ENCODE data around the gene KCNJ15. TPM values are rescaled to one million over a fixed set of nuclear protein-coding genes. Genes with fewer than 3 reads are reported as not detected.

The KCNJ15 gene
- total and polyA plus RNA-seq, 2 of the 13 experiments (the other 11 are each of a cell fraction or from before 2014, with no cell fraction given) = not detected

DNA sequence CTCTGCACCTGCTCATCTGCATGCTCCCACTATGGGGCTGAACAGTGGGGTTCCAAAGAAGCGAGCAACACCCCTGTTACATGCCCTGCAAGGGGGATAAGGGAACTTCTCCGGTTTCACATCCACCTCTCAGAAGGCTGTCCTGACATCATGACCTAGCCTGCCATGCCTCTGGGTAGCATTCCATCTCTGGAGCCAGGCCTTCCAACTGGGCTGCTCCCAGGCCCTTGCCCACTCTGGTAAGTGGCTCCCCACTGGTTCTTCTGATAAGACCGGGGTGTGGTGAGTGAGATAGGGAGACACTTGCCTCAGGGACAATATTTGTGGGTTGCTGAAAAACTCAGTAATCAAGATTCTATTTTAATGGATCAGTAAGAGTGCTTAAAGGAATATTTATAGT lies 57.8 kb downstream of the KCNJ15 start:
- no peak for ATAC-seq
- no peak for FAIRE-seq
- intact Hi-C loops (cut with micrococcal nuclease; ENCODE audit: unreplicated experiment) = no loop called here
- Histone ChIP-seq H3K9me3 (ENCODE audit: low read length) (no peaks in the 10 kb centered on the region), H3K4me3 (replicated peaks in 1 of 3; ENCODE audit: insufficient read depth in 1 of 3, low read depth in 2 of 3, low read length in 3 of 3) (no peak overlapping the region), H2AFZ (ENCODE audit: low read length) (no peak overlapping the region), H4K20me1 (ENCODE audit: insufficient read depth, low read length) (no peaks in the 10 kb centered on the region), H3K9ac (ENCODE audit: insufficient read depth, low read depth, low read length) (no peak overlapping the region), H3K36me3 (replicated peaks in 1 of 2; ENCODE audit: control insufficient read depth in 1 of 2, insufficient read depth in 2 of 2, low read length in 2 of 2) (no peaks in the 10 kb centered on the region), H3K4me1 (ENCODE audit: insufficient read depth, low read length) (no peaks in the 10 kb centered on the region; the same call in 1 of the 2 replicates), H3K79me2 (ENCODE audit: insufficient read depth, low read length) (no peaks in the 10 kb centered on the region), H3K27me3 (ENCODE audit: control insufficient read depth in 1 of 2, insufficient read depth in 2 of 2, low read length in 2 of 2) (no peaks in the 10 kb centered on the region), H3K27ac (ENCODE audit: extremely low read length, insufficient read depth, low read length) (no peak overlapping the region), H3K4me2 (ENCODE audit: low read depth, low read length) (no peak overlapping the region)
- BruUV-seq (replicated peaks) = no TSS peak
- TF ChIP-seq U2AF2 (IDR thresholded peaks at IDR 0.05; ENCODE audit: low read depth, low read length) = no peak
- no peak for TF ChIP-seq NONO (IDR thresholded peaks at IDR 0.05)
- no peak for TF ChIP-seq NONO (CRISPR knock-in tag; conservative IDR thresholded peaks at IDR 0.05)
- no peak for TF ChIP-seq ZNF101 (CRISPR knock-in tag; IDR thresholded peaks at IDR 0.05; ENCODE audit: borderline replicate concordance, low read depth)
- POLR2A ChIA-PET = no interaction called here
- no peak for DNase-seq (ENCODE audit: low spot score)
- in situ Hi-C loops (cut with HindIII; ENCODE audit: extremely low pct_ligation_motif_present, low pct_unique_long_range_greater_than_20kb) = no loop called here
- CTCF ChIA-PET (ENCODE audit: low intra/inter-chr PET ratio, low total read pairs) = no interaction called here
- 0% methylated on average over 1 of the region's 3 CpGs for WGBS (ENCODE audit: low lambda C conversion rate)

DNA sequence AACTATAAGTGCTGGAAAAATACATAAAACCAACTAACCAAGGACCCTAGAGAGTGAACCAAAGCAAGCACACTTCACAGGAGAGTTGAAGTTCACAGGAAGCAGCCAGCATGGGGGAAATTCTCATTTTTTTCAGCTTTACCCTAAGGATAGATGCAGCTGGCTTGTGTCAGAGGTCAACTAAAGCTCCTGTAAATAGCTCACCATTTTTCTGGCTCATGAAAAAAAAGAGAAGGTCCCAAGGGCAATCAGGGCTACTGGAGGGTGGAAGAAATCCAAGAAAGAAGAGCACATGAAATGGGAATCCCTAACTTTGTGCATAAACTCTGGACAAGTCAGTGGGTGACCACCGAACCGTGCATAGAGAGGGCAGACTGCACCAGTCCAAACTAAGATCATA lies 58.3 kb downstream of the KCNJ15 start:
- Histone ChIP-seq H3K9me3 (ENCODE audit: low read length) (no peaks in the 10 kb centered on the region), H3K9ac (ENCODE audit: insufficient read depth, low read depth, low read length) (no peak overlapping the region), H3K27ac (ENCODE audit: extremely low read length, insufficient read depth, low read length) (no peak overlapping the region), H3K4me3 (replicated peaks in 1 of 3; ENCODE audit: insufficient read depth in 1 of 3, low read depth in 2 of 3, low read length in 3 of 3) (no peak overlapping the region), H2AFZ (ENCODE audit: low read length) (no peak overlapping the region), H3K4me1 (ENCODE audit: insufficient read depth, low read length) (no peaks in the 10 kb centered on the region; the same call in 1 of the 2 replicates), H4K20me1 (ENCODE audit: insufficient read depth, low read length) (no peaks in the 10 kb centered on the region), H3K36me3 (replicated peaks in 1 of 2; ENCODE audit: control insufficient read depth in 1 of 2, insufficient read depth in 2 of 2, low read length in 2 of 2) (no peaks in the 10 kb centered on the region), H3K79me2 (ENCODE audit: insufficient read depth, low read length) (no peaks in the 10 kb centered on the region), H3K4me2 (ENCODE audit: low read depth, low read length) (no peak overlapping the region), H3K27me3 (ENCODE audit: control insufficient read depth in 1 of 2, insufficient read depth in 2 of 2, low read length in 2 of 2) (no peaks in the 10 kb centered on the region)
- FAIRE-seq = no peak
- 3% methylated on average over 2 of the region's 2 CpGs for WGBS (ENCODE audit: low lambda C conversion rate)
- intact Hi-C loops (cut with micrococcal nuclease; ENCODE audit: unreplicated experiment) = no loop called here
- ChIA-PET CTCF (ENCODE audit: low intra/inter-chr PET ratio, low total read pairs) (no interaction called here), POLR2A (no interaction called here)
- no TSS peak for BruUV-seq (replicated peaks)
- no peak for DNase-seq (ENCODE audit: low spot score)
- in situ Hi-C loops (cut with HindIII; ENCODE audit: extremely low pct_ligation_motif_present, low pct_unique_long_range_greater_than_20kb) = no loop called here
- no peak for TF ChIP-seq RXRA (CRISPR knock-in tag; IDR thresholded peaks at IDR 0.05)
- no peak for TF ChIP-seq DPF2 (CRISPR knock-in tag; IDR thresholded peaks at IDR 0.05; ENCODE audit: borderline replicate concordance, low read depth)
- no peak for TF ChIP-seq ZNF451 (CRISPR knock-in tag; IDR thresholded peaks at IDR 0.05)
- TF ChIP-seq CREM (IDR thresholded peaks at IDR 0.05) = no peak
- no peak for TF ChIP-seq CREM (CRISPR knock-in tag; IDR thresholded peaks at IDR 0.05)
- ATAC-seq = no peak
